GM20000 (cell line): ENCODE results near the gene CDCA7.
"Not testable (repeated sequence)": the region's sequence is repeated elsewhere in the genome, so short reads cannot be mapped to it uniquely, and the experiment has no call there.

ENCODE experiments used
- DNase-seq: peaks from one replicate; pipeline ENCODE4 v3.0.0; 2012; ENCODE audit warnings: low spot score
- CTCF ChIP-seq: IDR thresholded peaks from 2 replicates; pipeline ENCODE4 v1.5.1; 2012; ENCODE audit warnings: mild to moderate bottlenecking, control low read depth; ENCODE audit errors: extremely low read depth, missing control alignments

CDCA7 gene

GRCh38 chr2:173370198-173370597 lies 15.5 kb downstream of the CDCA7 start:
- TF ChIP-seq CTCF, result no peak
- peak; percentile 30 for DNase-seq

- TF ChIP-seq CTCF, result no peak
- no peak for DNase-seq
These were observed 16.4 kb downstream of the CDCA7 start for GRCh38 chr2:173371023-173371422.

GRCh38 chr2:173373290-173373689 lies 18.6 kb downstream of the CDCA7 start:
- TF ChIP-seq CTCF, result no peak
- no peak for DNase-seq

- no peak for DNase-seq
These were observed 20.0 kb downstream of the CDCA7 start for GRCh38 chr2:173374634-173375033.

GRCh38 chr2:173385534-173385933 lies 30.9 kb downstream of the CDCA7 start:
- DNase-seq, result not testable (repeated sequence)

More at GRCh38 chr2:173374634-173375033, 20.0 kb downstream of the CDCA7 start:
- no peak for TF ChIP-seq CTCF

GRCh38 chr2:173386021-173386737 lies 31.5 kb downstream of the CDCA7 start:
- DNase-seq, result no peak
- no peak for TF ChIP-seq CTCF

GRCh38 chr2:173386738-173387065 lies 32.0 kb downstream of the CDCA7 start:
- TF ChIP-seq CTCF, result no peak
- DNase-seq, result no peak

GRCh38 chr2:173387079-173387478 lies 32.4 kb downstream of the CDCA7 start:
- TF ChIP-seq CTCF, result no peak
- DNase-seq, result no peak
